NCI-H2171 (cell line): ENCODE measurements around the gene ANKRD12.

Experiments used
- DNase-seq: peaks from one replicate; lab custom pipeline; 2025; lab: John Stamatoyannopoulos, UW

ANKRD12 gene

DNA sequence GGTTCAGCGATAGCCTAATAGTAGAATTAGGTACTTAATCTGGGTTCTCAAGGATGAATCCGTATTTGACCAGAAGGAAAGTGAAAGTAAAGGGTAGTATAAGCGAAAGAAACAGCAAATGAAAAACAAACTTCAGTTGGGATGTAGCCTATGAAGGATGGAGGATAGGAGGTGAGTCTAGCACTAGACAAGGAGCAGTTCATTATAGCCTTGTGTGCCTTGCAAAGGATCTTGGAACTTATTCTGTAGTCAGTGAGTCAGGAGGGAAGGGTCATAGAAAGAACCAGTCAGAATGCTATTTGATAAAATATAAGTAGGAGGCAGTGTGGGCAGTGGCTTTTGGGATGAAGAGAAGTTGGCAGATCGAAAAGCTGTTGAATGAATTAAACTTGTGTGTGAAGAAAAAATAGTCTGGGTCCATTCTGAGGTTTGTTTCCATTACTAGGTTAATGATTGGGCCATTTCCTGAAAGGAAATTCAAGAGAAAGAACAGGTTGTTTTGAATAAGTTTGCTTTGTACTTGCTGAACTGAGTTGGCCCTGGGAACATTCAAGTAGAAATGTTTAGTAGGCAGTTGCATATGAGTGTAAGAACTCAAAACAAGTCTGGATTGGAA, 48.5 kb downstream of the ANKRD12 start:
- no peak for DNase-seq

DNA sequence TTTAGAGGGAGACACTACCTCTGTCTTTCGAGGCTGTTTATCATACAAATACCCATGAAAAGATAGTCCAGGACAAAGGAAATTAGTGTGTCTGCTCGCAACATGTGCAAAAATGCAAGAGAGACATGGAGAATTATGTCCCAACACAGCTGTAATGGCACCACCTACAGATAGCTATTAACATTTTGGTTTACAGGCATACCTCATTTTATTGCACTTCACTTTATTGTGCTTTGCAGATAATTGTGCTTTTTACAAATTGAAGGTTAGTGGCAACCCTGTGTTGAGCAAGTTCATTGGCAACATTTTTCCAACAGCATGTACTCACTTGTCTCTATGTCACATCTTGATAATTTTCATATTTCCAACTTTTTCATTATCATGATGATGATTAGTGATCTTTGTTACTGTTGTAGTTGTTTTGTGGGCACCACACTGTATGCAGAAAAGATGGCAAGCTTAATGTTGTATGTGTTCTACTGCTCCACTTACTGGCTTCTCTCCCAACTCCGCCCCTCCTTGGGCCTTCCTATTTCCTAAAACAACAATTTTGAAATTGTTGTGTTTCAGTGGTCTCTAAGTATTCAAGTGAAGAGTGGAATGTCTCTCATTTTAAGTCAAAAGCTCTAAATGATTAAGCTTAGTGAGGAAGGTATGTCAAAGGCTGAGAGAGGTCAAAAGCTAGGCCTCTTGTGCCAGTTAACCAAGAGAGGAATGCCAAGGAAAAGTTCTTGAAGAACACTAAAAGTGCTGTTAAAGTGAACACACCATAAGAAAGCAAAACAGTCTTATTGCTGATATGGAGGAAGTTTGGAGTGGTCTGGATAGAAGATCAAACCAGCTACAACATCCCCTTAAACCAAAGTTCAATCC, 52.0 kb downstream of the ANKRD12 start:
- no peak for DNase-seq

DNA sequence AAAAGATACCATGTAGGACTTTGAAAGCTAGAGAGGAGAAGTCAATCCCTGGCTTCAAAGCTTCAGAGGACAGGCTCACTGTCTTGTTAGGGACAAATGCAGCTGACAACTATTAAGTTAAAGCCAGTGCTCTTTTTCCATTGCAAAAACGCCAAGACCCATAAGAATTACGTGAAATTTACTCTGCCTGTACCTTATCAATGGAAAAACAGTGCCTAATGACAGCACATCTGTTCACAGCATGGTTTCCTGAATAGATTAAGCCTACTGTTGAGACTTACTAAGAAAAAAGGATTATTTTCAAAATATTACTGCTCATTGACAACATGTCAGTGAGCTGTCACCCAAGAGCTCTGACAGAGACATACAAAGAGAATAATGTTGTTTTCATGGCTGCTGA, 52.9 kb downstream of the ANKRD12 start:
- no peak for DNase-seq

DNA sequence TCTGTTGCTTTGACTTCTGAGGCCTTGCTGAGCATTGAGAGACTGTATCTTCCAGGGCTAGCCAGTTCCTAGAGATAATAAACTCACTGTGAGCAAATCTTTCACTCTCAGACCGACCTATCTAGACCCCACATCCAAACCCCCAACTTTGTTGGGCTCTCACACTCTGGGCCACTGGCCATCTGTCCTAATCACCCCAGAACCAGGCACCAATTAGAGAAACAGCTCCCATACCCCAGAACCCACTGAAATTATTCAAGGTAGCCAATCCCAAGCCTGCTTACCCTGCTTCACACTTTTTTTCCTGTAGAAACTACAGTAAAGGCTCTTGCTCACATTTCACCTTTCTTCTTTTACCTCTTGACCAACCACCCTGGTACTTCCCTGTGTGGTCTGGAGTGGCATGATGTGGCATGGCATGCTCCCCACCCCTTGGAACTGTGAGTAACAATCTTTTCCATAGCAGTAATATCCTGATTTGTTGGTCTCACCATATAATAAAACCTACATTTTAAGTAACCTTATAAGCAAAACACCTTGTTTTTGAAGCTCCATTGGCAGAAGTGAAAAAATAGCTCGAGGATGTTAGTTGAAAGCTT, 55.2 kb downstream of the ANKRD12 start:
- no peak for DNase-seq

DNA sequence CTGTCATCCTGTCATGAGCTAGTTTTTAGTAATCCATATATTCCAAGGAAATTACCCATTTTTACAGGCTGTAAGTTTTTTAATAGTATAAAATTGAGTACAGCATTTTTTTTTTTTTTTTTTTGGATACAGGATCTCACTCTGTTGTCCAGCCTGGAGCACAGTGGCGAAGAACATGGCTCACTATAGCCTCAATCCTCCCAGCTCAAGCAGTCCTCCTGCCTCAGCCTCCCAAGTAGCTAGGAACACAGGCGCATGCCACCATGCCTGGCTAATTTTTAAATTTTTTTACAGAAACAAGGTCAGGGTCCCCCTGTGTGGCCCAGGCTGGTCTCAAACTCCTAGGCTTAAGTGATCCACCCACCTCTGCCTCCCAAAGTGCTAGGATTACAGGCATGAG, 56.5 kb downstream of the ANKRD12 start:
- no peak for DNase-seq

DNA sequence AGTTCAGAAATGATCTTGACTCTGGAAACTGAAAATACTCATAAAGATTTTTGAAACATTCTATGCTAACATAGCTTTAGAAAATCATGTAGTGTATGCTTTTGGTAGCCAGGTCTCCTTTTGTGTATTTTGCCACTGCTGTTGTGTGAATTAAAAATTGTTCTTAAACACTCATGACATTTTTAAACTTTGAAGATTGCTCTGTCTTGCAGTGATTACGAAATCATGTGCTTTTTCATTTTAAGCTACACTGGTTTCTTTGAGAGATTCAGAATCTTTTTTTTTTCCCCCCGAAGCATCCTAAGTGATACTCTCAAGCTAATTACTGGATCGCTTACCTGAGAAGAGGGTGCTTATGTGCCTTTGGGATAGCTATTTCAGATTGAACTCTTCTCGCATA, 60.0 kb downstream of the ANKRD12 start:
- DNase-seq: no peak

DNA sequence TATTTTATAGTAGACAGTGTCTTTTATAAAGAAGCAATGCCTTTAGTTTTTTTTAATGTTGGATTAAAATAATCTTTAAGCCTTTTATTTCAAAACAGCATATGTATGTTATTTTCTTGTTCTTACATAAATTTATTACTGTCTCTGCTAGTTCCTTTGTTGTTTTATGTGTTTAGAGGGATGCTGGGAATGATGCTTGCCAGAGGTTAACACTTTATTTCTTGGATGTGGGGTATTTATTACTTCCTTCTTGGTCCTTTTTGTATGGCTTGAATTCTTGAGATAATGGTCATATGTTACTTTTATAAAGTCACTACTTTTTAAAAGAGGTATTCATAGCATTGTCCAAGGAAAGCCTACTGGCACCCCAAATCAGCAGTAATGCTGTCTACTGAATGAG, 63.1 kb downstream of the ANKRD12 start:
- no peak for DNase-seq

DNA sequence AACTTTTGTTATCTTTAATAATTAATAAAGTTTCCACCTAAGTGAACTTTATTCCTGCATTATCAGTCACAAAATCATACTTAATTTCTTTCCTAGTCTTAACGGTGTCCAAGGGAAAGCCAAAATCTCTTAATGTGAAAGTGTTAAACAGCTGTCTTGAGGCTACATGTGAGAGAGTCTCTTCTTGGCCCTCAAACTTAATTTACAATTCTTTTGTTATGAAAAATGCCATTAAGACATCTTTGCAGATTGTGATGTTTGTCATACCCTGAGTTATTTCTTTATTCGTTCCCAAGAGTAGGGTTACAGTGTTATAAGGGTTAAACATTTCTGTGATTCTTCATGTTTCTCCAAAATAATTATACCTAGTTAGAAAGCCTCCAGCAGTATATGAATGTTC, 64.6 kb downstream of the ANKRD12 start:
- no peak for DNase-seq

DNA sequence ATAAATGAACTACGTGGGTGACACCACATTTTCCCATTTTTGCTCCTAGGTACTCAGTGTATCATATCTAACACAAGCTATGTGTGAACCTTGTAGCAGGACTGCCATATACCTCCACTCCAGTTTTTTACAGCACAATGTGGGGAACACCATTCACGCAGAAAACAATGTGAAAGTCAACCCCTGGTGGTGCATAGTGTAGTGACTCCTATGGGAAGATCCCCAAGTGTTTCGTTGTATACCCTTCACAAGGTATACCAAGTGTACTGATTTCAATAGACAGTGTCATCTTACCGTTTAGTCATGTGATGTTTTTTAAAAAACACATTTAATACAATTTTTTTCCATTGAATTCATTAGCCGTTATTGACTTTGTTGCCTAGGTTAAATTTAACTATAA, 68.1 kb downstream of the ANKRD12 start:
- no peak for DNase-seq

DNA sequence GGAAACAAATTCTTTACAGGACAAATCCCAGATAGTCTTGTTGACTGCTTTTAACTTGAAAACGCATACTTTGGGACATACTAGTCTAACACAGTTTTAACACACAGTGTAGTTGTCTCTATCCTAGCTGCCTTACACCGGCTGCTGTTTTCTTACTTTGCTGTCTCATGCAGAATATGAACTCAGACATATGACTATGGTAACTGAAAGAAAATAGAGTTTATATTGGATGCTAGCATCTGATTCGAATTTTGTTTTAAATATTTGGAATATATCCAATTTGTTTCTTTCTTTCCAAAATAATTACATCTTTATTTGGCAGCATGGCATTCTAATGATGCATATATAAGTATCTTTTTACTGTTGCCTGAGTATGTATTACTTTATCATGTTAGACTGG, 69.8 kb downstream of the ANKRD12 start:
- no peak for DNase-seq

DNA sequence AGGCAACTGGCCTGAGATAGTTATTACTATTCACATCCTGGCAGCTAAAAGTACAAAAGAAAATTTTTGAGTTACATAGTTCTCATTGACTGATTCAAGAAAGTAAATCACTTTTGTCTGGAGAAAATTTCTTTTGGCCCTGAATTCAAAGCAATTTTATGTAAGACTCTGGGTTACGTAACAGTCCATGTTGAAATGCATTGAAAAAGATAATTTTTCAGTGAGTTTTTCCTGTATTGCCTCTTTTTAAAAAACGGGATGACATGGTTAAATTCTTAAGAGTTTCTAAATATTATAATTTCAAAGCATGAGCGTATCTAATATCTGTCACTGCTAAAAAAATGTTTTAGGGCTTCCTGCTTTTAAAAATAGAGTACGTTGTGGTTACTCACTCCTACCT, 72.7 kb downstream of the ANKRD12 start:
- DNase-seq: no peak

DNA sequence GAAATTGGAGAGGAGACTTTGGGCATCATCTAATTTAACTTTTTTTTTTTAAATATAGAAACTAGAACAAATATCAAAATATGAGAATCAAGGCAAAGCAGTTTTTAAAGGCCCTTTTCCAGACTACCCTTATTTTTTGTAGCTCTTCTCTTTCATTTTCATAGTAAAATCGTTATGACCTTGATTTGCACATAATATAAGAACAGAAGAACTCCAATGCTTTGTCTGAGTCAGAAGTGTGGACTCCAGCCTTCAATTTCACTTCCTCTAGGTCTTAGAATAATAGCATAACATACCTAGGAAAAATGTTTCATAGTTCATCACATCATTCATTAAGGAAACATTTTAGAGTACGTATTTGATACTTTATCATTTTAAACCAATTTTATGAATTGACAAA, 74.4 kb downstream of the ANKRD12 start:
- no peak for DNase-seq

DNA sequence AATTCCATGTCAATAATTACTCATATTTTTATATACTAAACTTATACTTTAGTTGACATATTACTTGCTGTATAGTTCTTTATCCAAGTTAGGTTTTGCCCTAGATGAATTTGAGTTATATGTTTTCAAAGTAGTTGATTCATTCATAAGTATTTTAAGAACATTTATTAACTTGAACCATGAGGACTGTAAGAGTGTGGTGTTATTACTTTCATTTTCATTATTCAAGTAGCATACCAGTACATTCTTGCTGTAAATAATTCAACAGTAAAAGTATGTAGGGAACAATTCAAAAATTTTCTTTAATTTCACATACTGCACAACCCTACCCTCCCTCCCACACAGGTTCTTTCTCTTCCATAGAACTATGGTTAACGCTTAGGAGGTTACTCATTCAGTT, 75.4 kb downstream of the ANKRD12 start:
- DNase-seq: no peak

DNA sequence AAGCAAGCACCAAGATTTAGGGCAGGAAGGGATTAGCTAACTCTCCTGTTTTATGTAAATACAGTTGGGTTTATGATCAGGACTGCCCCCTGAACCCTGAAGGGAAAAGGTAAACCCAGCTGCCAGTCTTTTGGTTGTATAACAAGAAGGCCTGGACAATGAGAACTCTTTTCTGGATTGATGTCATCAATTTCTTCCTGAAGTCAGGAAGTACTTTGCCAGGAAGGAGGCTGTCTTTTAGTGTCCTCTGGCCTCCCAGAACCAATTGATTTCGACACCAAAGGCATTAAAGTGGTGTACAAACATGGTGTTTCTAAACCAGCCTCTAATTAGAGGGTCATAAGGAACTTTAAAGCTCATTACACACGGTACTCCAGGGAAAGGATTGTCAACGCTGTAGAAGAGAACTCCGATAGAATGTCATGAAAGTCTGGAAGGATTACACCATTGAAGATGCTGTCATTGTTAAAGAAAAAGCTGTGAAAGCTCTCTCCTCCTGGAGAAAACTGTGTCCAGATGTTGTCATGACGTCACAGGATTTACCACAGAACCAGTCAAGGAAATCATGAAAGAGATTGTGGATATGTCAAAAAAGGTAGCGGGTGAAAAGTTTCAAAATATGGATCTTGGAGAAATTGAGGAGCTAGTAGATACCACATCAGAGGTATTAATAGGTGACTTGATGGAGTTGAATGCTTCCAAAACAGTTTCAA, 78.8 kb downstream of the ANKRD12 start:
- DNase-seq: no peak

DNA sequence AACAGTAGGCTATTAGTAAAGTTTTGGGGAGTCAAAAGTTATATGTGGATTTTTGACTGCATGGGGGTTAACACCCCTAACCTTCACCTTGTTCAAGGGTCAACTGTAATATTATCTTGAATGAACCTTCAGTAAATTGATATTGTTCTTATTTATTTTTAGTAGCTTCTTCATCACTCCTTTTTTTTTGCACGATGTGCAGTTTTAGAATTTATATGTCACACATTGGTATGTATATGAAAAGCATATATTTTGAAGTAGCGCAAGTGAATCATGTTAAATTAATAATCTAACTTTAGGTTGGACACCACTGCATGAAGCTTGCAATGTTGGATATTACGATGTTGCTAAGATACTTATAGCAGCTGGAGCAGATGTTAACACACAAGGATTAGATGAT, 79.9 kb downstream of the ANKRD12 start:
- DNase-seq: no peak

DNA sequence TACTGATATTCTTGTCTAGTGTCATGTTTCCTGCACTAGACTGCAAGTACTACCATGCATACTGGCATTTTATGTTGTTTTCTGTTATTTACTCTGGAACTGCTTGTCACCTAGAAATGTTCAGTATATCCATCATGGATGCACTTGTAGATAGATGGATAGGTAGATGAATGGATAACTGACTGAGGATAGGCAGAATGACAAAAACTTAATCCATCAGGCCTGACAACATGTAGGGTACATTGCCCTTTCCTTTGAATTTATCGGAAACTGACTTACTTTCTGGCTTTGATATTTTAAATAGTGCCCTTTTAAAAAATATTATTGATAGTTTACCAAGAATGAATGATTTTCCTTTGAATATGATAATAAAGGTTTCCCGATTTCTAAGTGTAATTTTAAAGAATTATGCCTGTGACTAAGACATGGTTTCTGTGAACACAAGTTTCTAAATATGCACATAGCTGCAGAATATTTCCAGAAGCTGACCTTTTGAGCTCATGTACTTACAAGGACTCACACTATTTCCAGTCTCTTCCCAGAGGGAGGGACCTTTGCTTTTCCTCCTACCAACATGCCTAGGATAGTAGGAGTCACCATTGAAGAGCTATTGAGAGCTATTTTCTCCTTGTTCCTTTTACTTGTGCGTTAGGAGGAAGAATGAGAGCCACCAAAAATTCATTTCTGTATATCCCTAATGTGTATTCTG, 81.3 kb downstream of the ANKRD12 start:
- DNase-seq: no peak

DNA sequence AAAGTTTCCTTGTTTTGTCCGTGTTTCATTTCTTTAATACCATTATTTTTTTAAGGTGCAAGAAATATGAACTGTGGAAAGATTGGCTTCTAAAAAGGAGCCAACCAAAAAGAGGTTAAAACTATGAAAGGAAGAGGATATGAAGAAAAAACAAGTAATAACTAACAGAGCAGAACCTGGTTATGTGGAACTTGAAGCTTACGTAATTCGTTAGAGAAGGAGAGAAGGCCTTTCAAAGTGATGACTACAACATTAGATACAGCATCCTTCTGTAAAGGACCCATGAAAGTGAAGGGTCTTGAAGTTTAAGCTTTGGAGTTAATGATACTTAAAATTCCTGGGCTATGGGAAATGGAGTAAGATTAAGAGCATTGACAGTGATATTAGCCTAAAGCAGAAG, 84.5 kb downstream of the ANKRD12 start:
- no peak for DNase-seq

DNA sequence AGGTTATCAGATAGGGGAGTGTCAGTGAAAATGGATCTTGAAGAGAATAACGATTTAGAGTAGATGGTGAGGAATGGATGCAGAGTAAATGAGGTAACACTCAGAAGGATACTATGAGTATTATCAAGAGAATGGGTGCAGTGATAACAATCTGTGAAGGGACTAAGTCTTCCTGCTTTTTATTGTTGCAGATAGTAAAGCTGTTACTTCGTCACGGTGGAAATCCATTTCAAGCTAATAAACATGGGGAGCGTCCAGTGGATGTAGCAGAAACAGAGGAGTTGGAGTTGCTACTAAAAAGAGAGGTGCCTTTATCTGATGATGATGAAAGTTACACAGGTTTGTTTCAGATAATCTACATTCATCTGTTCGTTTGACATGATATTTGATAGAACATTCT, 85.1 kb downstream of the ANKRD12 start:
- DNase-seq: no peak

DNA sequence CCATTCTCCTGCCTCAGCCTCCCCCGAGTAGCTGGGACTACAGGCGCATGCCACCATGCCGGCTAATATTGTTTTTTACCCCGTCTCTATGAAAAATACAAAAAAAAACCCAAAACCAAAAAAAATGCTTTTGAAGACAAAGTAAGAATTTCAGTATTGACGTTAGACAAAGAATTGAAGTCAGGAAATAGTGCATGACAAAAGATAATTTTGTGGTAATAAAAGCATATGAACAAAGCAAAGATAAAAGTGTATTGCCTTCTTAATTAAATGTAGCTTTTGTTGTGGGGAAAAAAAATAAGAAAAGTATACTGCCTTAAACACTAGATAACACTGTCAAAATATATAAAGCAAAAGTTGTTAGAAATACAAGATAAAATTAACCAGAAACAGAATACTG, 86.8 kb downstream of the ANKRD12 start:
- DNase-seq: no peak

DNA sequence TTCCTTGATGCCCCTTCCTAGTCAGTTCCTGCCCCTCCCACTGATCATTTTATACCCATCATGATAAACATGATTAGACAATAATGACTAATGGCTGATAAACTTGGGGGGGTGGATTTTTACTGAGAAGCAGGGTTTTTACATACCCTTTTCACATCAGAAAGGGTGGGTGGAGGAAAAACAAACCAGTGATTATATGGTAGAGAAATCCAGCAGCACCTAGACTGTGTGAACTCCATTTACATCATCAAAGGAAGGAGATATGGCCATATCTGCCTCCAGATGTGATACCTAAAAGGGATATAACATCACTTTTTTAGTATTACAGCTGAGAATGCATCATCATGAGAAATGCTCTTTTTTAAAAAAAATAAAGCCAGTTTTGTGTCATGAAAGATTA, 89.9 kb downstream of the ANKRD12 start:
- DNase-seq: no peak

DNA sequence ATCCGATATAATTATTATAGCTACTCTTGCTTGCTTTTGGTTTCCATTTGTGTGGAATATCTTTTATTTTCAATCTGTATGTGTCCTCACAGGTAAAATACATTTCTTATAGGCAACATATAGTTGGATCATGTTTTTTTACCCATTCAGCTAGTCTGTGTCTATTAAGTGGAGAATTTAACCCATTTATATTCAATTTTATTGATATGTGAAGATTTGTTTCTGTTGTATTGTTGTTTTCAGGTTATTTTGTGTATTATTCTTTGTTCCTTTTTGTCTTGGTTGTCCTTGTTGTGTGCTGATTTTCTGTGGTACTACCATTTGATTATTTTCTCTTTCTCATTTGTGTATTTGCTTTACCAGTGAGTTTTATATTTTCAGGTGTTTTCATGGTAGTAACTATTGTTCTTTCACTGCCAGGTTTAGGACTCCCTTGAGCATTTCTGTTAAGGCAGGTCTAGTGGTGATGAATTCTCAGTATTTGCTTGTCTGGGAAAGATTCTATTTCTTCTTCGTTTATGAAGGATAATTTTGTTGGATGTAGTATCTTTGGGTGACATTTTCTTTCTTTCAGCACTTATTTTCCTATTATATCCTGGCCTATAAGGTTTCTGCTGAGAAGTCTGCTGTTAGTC, 95.4 kb downstream of the ANKRD12 start:
- no peak for DNase-seq

DNA sequence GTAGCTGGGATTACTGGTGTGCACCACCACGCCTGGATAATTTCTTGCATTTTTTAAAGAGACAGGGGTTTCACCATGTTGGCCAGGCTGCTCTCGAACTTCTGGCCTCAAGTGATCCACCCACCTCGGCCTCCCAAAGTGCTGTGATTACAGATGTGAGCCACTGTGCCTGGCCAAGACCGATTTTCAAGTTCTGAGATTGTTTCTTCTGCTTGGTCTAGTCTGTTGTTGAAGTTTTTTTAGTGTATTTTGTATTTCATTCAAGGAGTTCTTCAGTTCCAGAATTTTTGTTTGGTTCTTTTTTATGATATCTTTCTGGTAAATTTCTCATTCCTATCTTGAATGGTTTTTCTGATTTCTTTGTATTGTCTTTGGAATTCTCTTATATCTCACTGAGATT, 96.4 kb downstream of the ANKRD12 start:
- no peak for DNase-seq
